NCI-H1105 (cell line): Measurements from ENCODE around the gene SCN3B.
A peak's percentile ranks its signal among the peaks of the same experiment; 100 is the strongest.
"Not testable (repeated sequence)": the region's sequence is repeated elsewhere in the genome, so short reads cannot be mapped to it uniquely, and the experiment has no call there.

Source experiments
- DNase-seq: peaks from one replicate; lab custom pipeline; 2025; lab: John Stamatoyannopoulos, UW

The SCN3B gene

GRCh38 chr11:123654566-123655081 is at the start of gene SCN3B:
Gene SCN3B (minus strand): TSS chr11:123654624. CDS start chr11:123653801, 823 bp downstream.
- peak; percentile 97 for DNase-seq

GRCh38 chr11:123702696-123703095 is 48.3 kb upstream of the SCN3B start:
- DNase-seq, result no peak

- no peak for DNase-seq
These were observed 47.7 kb upstream of the SCN3B start for GRCh38 chr11:123702139-123702538.

- DNase-seq, result no peak
These were observed 46.3 kb upstream of the SCN3B start for GRCh38 chr11:123700772-123701171.

GRCh38 chr11:123698546-123699127 is 44.2 kb upstream of the SCN3B start:
- DNase-seq, result no peak

- no peak for DNase-seq
These were observed 41.8 kb upstream of the SCN3B start for GRCh38 chr11:123696183-123696582.

GRCh38 chr11:123695231-123695630 is 40.8 kb upstream of the SCN3B start:
- DNase-seq, result no peak

GRCh38 chr11:123694551-123694950 is 40.1 kb upstream of the SCN3B start:
- DNase-seq, result no peak

- DNase-seq, result no peak
These were observed 38.5 kb upstream of the SCN3B start for GRCh38 chr11:123692961-123693360.

GRCh38 chr11:123690485-123690884 is 36.1 kb upstream of the SCN3B start:
- no peak for DNase-seq

GRCh38 chr11:123684601-123685000 is 30.2 kb upstream of the SCN3B start:
- no peak for DNase-seq

- no peak for DNase-seq
These were observed 29.2 kb upstream of the SCN3B start for GRCh38 chr11:123683428-123684170.

- DNase-seq, result no peak
These were observed 28.4 kb upstream of the SCN3B start for GRCh38 chr11:123682696-123683410.

- DNase-seq, result no peak
These were observed 26.6 kb upstream of the SCN3B start for GRCh38 chr11:123681030-123681429.

- DNase-seq, result no peak
These were observed 23.8 kb upstream of the SCN3B start for GRCh38 chr11:123678246-123678645.

GRCh38 chr11:123677510-123677909 is 23.1 kb upstream of the SCN3B start:
- no peak for DNase-seq

- no peak for DNase-seq
These were observed 19.9 kb upstream of the SCN3B start for GRCh38 chr11:123674297-123674696.

- no peak for DNase-seq
These were observed 18.1 kb upstream of the SCN3B start for GRCh38 chr11:123672568-123672967.

GRCh38 chr11:123671534-123671933 is 17.1 kb upstream of the SCN3B start:
- DNase-seq, result no peak

GRCh38 chr11:123670081-123670480 is 15.7 kb upstream of the SCN3B start:
- DNase-seq, result no peak

GRCh38 chr11:123665306-123665705 is 10.9 kb upstream of the SCN3B start:
- DNase-seq, result no peak

- DNase-seq, result not testable (repeated sequence)
These were observed 5.5 kb upstream of the SCN3B start for GRCh38 chr11:123659965-123660364.

- no peak for DNase-seq
These were observed 4.9 kb upstream of the SCN3B start for GRCh38 chr11:123659311-123659710.
